ENCODE results near the gene C19orf47.

Gene C19orf47

DNA sequence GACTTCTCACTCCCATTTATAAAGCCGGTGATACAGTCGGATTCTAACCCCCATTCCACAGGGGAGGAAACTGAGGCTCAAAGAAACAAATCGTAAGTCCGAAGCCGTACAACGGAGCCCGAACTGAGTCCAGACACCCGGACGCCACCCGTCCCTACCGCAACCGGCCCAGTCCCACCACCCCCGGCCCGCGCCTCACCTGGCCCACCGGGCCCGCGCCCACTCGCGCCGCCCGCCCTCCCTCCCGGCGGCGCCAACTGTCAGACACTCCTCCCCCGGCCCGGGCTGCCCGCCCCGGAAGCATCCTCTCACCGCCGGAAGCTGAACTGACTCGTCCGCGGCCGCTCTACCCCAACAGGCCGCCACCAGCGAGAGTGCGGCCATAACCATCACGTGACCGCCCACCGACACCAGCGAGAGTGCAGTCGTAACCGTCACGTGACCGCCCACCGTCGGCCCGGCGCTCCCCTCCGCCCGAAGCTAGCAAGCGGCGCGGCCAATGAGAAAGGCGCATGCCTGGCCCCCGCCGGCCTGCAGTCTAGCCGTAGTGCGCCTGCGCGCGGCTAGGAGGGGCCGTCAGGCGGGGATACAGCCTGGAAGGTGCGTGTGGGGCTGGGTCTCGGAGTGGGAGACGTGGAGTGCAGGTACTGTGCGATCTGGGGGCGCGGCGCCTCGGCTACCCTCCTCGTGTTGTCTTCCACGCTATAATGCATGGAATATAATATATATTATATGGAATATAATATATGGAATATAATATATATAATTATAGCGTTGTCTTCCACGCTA, at the start of gene C19orf47, which contains the start of gene PLD3:
Gene C19orf47 (minus strand): TSS at position 273 of the 789 bp plus-strand sequence. CDS start 6,540 bp downstream, outside the sequence.
Gene PLD3 (plus strand): TSS at position 571 of the 789 bp plus-strand sequence. CDS start 17,789 bp downstream, outside the sequence.
- TF ChIP-seq, protein P1, sequence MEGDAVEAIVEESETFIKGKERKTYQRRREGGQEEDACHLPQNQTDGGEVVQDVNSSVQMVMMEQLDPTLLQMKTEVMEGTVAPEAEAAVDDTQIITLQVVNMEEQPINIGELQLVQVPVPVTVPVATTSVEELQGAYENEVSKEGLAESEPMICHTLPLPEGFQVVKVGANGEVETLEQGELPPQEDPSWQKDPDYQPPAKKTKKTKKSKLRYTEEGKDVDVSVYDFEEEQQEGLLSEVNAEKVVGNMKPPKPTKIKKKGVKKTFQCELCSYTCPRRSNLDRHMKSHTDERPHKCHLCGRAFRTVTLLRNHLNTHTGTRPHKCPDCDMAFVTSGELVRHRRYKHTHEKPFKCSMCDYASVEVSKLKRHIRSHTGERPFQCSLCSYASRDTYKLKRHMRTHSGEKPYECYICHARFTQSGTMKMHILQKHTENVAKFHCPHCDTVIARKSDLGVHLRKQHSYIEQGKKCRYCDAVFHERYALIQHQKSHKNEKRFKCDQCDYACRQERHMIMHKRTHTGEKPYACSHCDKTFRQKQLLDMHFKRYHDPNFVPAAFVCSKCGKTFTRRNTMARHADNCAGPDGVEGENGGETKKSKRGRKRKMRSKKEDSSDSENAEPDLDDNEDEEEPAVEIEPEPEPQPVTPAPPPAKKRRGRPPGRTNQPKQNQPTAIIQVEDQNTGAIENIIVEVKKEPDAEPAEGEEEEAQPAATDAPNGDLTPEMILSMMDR (IDR thresholded peaks at IDR 0.05): no peak

DNA sequence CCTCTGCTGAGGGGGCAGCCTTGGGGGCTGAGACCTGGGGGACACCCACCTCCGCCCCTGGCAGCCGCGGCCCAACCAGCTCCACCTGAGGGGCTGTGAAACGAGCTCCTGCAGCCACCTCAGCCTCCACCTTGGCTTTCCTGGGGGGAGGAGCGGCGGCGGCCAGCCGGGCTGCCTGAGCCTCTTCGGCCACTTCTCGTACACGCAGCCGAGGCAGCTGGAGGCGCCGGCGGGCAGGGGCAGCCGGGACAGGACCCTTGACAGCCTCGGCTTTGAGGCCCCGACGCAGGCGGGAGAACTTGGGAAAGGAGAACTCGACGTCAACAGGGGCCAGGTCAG, 49.3 kb upstream of the C19orf47 start:
- TF ChIP-seq, protein P1 (IDR thresholded peaks at IDR 0.05): no peak
- no peak overlapping the region for H3K4me2 ChIP-seq (ENCODE audit: low read length)
- H3K27ac ChIP-seq: no peak overlapping the region
- no peak overlapping the region for H3K4me3 ChIP-seq (ENCODE audit: low read depth, low read length)
- peaks cover 9% of the 10 kb centered on the region for H3K4me1 ChIP-seq
- no peak overlapping the region for H2AFZ ChIP-seq
- no peak overlapping the region for H3K9ac ChIP-seq
- no peaks in the 10 kb centered on the region for H3K9me3 ChIP-seq (ENCODE audit: control insufficient read depth, low read length)
- no peaks in the 10 kb centered on the region for H3K79me2 ChIP-seq
- no peaks in the 10 kb centered on the region for H3K27me3 ChIP-seq (ENCODE audit: control insufficient read depth, insufficient read depth, low read length)
- H3K36me3 ChIP-seq (ENCODE audit: control insufficient read depth, insufficient read depth, low read length): no peaks in the 10 kb centered on the region

More for the DNA sequence above, at the start of gene C19orf47, which contains the start of gene PLD3:
- Histone ChIP-seq H3K4me1 (no peaks in the 10 kb centered on the region), H3K9ac (peak within 1 kb of the TSS; percentile 31), H3K27ac (peak within 1 kb of the TSS; percentile 76), H3K4me3 (ENCODE audit: low read depth, low read length) (peak within 1 kb of the TSS; percentile 94), H2AFZ (peak within 1 kb of the TSS; percentile 85), H3K4me2 (ENCODE audit: low read length) (peak within 1 kb of the TSS; percentile 93), H3K9me3 (ENCODE audit: control insufficient read depth, low read length) (no peaks in the 10 kb centered on the region), H3K36me3 (ENCODE audit: control insufficient read depth, insufficient read depth, low read length) (no peaks in the 10 kb centered on the region), H3K79me2 (peaks cover 29% of the 10 kb centered on the region), H3K27me3 (ENCODE audit: control insufficient read depth, insufficient read depth, low read length) (no peaks in the 10 kb centered on the region)

DNA sequence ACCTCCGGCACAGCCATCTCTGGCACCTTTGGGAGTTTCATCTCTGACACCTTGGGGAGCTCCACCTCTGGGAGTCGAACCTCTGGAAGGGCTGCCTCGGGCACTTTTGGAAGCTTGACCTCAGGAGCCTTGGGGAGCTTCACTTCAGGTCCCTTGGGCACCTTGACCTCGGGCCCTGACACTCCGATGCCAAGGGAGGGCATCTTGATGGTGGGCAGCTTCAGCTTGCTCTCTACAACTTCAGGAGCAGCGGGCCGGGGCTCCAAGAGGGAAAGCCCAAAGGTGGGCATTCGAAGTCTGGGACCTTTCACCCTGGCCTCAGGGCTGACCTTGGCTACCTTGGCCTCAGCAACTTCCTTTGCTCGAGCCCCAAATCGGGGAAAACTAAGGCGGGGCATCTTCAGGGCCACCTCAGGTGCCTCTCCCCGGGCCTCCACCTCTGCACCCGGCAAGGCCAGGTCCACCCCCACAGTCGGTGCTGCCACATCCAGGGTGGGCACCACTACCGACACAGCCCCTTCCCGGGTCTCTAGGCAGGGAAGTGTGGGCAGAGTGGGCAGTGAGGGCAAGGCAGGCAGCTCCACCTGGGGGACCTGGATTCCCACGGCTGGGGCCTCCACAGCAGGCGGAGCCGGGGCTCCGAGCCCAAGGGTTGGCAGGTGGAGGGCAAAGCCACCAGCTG, 48.8 kb upstream of the C19orf47 start:
- Histone ChIP-seq H3K9ac (no peak overlapping the region), H3K4me3 (ENCODE audit: low read depth, low read length) (no peak overlapping the region), H3K9me3 (ENCODE audit: control insufficient read depth, low read length) (no peaks in the 10 kb centered on the region), H3K27me3 (ENCODE audit: control insufficient read depth, insufficient read depth, low read length) (no peaks in the 10 kb centered on the region), H3K36me3 (ENCODE audit: control insufficient read depth, insufficient read depth, low read length) (no peaks in the 10 kb centered on the region), H3K79me2 (no peaks in the 10 kb centered on the region), H2AFZ (no peak overlapping the region), H3K4me2 (ENCODE audit: low read length) (no peak overlapping the region), H3K4me1 (peaks cover 10% of the 10 kb centered on the region), H3K27ac (no peak overlapping the region)
- TF ChIP-seq, protein P1 (IDR thresholded peaks at IDR 0.05): no peak

DNA sequence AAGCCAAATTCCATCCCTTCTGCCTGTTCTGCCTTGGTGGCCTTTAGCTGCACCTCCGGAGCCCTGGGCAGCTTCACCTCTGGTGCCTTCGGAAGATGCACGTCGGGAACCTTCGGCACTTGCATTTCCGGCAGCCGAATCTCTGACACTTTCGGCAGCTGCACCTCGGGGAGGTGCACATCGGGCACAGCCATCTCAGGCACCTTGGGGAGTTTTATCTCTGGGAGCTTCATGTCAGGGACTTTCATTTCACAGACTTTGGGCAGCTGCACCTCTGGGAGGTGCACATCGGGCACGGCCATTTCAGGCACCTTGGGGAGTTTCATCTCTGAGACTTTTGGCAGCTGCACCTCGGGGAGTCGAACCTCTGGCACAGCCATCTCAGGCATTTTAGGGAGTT, 47.8 kb upstream of the C19orf47 start:
- Histone ChIP-seq H3K27me3 (ENCODE audit: control insufficient read depth, insufficient read depth, low read length) (no peaks in the 10 kb centered on the region), H3K36me3 (ENCODE audit: control insufficient read depth, insufficient read depth, low read length) (no peaks in the 10 kb centered on the region), H3K9ac (no peak overlapping the region), H3K4me2 (ENCODE audit: low read length) (no peak overlapping the region), H3K27ac (no peak overlapping the region), H3K79me2 (no peaks in the 10 kb centered on the region), H2AFZ (no peak overlapping the region), H3K4me1 (peaks cover 10% of the 10 kb centered on the region), H3K9me3 (ENCODE audit: control insufficient read depth, low read length) (no peaks in the 10 kb centered on the region), H3K4me3 (ENCODE audit: low read depth, low read length) (no peak overlapping the region)
- TF ChIP-seq, protein P1 (IDR thresholded peaks at IDR 0.05): no peak

All from parathyroid adenoma (tissue), 2 donors.